ENCODE results near the gene PLA2G6. TPM values are rescaled to one million over a fixed set of nuclear protein-coding genes. Genes with fewer than 3 reads are reported as not detected.

Gene PLA2G6
- total RNA-seq, 1 donor from 2014 or later, result 54.1 TPM

DNA sequence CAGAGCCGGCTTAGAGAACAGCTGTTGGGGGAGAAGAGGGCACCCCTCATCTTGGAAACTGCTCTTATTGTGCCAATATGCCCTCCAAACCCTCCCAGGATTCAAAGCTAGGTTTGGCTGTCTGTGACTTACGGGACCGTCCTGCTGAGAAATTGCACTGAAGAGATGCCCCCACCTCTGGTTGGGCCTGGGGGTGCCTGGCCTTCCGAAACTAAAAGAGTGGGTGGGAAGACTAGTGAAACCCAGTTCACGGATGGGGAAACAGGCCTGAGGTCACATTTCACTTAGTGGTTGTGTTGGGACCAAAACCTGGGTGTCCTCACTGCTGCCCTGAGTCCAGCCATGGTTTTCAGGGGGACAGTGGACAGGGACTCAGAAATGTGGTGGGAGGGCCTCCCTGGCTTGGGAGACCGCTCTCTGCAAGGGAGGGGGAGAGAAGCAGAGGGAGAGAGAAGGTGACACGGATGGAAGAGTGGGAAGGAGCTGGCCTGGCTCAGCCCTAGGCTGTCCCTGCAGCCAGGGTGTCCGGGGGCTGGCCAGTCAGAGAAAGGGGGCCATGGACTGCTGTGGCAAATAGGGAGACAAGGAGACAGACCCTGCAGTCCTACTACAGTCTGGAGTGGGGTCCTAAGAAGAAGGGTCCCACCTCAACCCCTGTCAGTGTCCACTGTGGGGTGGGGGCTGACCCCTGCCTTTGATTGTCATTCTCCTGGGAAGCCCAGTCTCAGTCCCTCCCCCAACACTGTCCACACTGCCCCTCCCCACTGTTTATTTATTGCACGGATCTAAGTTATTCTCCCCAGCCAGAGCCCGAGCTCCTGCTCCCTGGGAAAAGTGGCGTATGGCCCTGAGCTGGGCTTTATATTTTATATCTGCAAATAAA, 33.8 kb upstream of the PLA2G6 start:
- no peak for DNase-seq (ENCODE audit: low spot score)

DNA sequence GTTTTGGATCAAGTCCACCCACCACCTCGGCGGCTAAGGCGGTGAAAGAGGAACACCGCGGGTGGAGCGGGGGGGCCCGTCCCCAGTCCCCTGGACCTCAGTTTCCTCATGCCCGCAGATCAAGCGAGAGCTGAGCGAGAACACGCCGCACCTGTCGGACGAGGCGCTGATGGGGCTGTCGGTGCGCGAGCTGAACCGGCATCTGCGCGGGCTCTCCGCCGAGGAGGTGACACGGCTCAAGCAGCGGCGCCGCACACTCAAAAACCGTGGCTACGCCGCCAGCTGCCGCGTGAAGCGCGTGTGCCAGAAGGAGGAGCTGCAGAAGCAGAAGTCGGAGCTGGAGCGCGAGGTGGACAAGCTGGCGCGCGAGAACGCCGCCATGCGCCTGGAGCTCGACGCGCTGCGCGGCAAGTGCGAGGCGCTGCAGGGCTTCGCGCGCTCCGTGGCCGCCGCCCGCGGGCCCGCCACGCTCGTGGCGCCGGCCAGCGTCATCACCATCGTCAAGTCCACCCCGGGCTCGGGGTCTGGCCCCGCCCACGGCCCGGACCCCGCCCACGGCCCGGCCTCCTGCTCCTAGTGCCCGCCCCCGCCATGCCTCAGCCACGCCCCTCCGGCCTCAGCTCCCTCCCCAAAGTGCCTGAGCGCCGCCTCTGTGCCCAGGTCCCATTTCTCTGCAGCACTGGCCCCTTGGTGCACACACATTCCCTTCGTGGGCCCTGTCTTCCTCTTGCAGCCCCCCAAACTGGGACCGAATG, 32.8 kb upstream of the PLA2G6 start:
- no peak for DNase-seq (ENCODE audit: low spot score)

GRCh38 chr22:38213990-38214301, 32.3 kb upstream of the PLA2G6 start:
- DNase-seq (ENCODE audit: low spot score), result no peak

GRCh38 chr22:38213319-38213989, 31.8 kb upstream of the PLA2G6 start:
- DNase-seq (ENCODE audit: low spot score), result no peak

DNA sequence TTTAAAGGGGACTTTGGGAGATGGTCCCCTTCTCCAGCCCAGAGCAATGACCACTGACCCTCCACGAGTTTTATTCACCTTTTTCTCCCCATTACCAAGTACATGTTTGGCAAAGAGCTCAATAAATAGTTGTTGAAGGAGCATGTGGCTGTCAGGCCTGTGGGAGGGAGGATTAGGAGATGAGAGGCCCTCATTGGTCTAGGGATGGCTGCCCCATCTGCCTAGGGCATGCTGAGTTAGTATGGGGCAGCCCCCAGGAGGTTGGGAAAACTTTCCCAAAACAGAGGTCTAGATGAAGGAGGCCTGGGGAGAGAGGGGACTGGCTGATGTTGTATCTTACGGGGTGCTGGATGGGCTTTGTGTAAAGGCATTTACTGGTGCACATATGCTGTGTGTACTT, 30.8 kb upstream of the PLA2G6 start:
- no peak for DNase-seq (ENCODE audit: low spot score)

DNA sequence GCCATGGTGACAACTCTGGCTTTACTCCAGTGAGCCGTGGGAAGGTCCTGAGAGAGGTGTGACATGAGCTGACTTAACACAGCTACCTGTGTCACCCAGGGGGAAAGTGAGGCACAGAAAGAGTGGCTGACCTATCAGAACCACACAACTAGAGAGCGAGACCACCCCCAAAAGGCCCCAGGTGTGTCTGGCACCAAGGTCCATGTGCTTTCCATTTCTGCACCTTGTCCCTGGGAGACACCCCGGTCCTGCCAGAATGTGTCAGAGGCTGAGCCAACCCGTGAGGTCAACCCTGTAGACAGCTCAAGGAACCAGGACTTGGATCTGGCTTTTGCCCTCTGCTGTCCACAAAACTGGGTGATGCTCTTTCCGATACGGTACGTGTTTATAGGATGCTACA, 29.9 kb upstream of the PLA2G6 start:
- DNase-seq (ENCODE audit: low spot score), result no peak

DNA sequence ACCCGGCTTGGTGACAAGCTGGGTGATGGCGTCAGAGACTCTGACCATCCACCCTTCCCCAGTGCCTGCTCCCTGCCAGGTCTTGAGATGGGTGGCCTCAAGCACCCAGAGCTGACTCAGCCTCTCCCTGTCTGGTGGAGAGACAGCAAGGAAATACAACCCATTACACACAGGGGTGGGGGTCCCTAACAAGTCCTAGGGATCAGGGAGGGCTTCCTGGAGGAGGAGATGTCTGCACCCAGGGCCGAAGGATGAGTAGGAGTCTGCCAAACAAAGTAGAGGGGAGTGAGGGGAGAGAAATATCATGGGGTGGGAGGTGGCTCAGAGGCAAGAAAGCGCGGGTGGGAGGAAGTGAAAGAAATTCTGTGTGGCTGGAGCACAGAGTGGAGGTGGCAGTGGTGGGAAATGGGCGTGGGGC, 26.9 kb upstream of the PLA2G6 start:
- no peak for DNase-seq (ENCODE audit: low spot score)

GRCh38 chr22:38207898-38208432, 26.3 kb upstream of the PLA2G6 start:
- DNase-seq (ENCODE audit: low spot score), result no peak

DNA sequence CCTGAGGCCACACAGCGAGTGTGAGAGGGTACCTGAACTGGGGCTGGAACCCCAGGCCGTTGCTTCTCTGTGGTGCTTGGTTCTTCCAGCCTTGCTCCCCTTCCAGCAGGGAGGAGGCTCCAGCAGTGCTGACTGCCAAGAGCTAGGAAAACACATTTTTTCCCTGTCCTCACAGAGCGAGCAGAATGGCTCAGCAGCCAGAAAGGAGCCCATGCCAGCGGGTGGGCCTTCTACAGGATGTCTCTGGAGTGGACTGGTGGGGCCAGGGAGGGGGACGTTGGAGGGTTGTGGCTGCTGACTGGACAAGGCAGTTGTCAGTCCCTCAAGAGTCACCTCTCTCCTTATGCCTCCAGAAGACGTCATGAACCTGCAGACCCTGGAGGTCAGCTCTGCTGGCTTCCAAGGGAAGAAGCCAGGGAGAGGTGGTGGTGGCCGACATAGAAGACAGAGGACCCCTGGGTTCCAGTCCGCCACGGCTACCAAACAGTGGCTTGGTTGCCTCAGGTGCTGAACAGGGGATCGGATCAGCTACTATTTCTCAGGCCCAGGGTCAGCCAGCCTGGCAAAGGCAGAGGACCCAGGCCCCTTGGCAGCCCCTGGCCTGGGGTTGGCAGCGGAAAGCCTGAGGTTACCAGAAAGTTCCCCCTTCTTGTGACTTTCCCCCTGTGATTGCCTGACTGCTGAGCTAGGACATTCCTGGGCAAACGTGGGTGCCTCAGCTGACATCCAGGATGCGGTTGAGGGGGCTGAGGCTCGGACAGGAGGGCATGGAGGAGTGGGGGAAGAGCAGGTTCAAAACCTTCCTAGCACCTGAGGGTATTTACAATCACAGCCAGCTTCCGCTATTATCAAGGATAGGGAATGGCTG, 23.9 kb upstream of the PLA2G6 start:
- no peak for DNase-seq (ENCODE audit: low spot score)

DNA sequence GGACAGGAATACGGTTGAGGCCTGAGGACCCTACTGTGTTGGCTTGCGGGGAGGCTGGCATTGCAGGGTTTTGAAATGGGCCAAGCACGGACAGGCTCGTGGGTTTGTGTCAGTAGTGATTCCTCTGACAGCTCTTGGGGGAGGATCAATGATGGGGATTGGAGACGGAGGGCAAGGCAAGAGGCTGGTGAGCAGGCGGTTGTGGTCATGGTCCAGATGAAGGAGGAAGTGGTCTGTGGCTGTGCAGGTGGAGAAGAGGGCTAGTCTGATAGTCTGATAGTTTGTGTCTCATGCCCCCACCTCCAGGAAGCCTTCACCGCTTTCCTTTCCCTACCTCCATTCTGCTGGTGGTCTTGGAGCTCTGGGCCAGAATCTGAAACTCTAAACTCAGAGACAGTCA, 23.2 kb upstream of the PLA2G6 start:
- DNase-seq (ENCODE audit: low spot score), result no peak

DNA sequence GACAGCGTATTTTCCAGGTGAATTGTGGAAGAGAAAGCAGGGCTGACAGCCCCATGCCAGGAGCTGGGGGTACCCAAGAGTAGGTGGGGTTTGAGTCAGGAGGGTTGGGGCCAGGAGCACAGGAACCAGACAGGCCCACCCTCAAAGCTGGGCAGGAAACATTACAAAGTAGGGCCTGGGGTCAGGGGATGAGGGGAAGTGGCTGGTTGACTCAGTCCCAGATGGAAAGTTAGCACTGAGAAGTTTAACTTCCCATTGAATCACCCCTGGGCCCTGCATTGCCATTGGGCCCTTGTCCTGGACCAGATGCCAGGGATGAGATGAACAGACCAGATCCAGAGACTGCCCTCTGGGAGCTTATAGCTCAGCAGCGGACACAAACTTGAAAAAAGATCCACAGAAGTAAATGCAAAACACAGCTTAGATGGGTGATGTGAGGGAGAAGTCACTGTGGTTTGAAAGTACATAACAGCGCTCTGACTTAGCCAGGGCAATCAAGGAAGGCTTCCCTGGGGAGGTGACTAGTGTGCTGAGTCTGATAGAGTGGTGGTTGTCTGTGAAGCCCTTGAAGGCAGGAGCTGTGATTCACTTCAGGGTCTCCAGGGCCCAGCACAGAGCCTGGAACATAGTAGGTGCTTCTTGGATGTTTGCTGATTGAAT, 22.4 kb upstream of the PLA2G6 start:
- DNase-seq (ENCODE audit: low spot score), result no peak

- no peak for DNase-seq (ENCODE audit: low spot score)
Measured at GRCh38 chr22:38203090-38203810, 21.6 kb upstream of the PLA2G6 start.

DNA sequence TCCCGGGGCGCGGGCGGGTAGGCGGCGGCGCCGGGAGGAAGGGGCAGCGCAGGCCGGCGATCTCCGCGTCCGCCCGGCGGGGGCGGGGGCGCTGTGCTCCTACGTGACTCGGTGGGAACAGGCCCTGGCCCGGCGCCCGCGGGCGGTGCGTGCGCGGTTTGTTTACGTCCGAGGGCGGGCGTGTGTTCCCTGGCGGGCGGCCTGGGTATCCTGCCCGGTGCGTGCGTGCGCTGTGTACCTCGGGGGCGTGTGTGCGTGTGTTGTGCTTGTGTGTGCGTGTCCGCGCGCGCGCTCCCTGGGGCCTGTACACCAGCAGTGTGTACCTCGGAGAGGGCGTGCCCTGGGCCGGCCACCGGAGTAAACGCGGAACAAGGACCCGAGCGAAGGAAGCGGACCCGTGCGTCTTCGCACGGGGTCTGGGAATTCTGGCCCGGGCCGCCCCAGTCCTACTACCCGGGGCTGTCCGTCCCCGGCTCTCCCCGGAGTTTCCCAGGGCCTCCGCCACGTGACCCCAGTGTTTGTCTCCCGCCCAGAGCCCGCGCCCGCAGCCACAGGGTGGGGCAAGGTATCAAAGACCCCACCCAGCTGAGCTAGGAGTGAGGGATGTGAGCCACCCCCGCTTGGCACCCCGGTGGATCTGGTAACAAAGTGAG, 20.9 kb upstream of the PLA2G6 start:
- DNase-seq (ENCODE audit: low spot score), result peak; percentile 96

GRCh38 chr22:38201711-38202436, 20.2 kb upstream of the PLA2G6 start, which contains the start of gene MAFF:
Gene MAFF, plus strand, starts transcription at chr22:38201994. Its CDS starts 11,860 bp downstream, at chr22:38213854.
- DNase-seq (ENCODE audit: low spot score), result peak; percentile 99

DNA sequence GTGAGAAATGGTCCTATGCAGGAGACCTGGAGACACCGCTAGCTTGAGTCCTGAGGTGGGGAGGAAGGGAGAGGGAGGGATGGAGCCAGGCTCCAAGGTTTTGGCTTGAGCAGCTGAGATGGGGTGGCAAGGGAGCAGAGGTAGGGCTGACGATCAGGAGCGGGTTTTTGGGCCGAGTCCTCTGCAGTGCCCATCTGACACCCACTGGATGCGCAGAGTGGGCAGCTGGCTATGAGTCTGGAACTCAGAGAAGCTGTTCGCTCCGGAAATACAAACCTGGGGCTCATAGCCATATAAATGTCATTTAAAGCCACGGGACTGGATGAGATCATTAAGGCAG, 19.7 kb upstream of the PLA2G6 start:
- DNase-seq (ENCODE audit: low spot score), result no peak

DNA sequence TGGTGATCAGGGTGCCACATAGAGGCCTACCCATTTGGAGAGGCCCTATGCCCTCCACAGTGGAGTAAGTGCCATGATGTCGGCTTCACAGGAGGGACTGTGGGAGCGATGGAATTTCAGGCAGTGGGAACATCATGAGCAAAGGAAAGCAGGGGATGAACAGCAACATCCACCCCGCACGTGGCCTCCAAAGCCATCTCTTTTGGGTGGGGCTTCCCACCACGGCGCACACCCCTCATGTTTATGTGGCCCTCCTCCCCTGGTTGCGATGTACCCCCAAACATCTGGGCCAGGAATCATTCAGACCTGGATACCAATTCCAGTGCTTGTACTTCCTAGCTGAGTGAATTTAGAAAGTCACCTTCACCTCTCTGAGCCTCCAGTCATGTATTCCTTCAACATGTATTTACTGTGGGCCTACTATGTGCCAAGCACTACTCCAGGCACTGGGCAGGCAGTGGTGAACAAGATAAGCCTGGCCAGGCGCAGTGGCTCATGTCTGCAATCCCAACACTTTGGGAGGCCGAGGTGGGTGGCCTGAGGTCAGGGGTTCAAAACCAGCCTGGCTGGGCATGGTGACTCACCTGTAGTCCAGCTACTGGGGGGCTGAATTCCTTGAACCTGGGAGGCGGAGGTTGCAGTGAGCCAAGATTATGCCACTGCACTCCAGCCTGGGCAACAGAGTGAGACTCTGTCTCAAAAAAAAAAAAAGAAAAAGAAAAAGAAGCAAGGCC, 18.4 kb upstream of the PLA2G6 start:
- no peak for DNase-seq (ENCODE audit: low spot score)

DNA sequence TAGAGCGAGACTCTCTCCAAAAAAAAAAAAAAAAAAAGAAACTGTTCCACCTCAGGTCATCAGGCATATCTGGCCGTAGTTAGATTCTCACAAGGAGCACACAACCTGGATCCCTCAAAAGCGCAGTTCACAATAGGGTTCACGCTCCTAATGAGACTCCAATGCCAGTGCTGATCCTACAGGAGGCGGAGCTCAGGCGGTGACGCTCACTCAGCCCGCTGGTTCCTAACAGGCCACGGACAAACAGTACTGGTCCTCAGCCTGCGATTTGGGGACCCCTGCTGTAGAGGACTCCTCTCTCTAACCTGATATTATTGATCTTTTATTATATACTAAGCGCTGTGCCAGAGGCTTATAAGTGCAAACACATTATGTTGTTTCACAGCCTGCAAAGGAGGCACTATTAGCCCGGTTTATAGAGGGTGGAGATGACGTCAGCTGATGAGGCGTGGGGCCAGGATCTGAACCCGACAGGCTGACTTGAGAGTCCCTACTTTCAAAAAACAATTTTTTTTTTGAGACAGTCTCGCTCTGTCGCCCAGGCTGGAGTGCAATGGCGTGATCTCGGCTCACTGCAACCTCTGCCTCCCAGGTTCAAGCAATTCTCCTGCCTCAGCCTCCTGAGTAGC, 15.3 kb upstream of the PLA2G6 start:
- DNase-seq (ENCODE audit: low spot score), result no peak
